ENCODE data around the gene ALK. TPM values are rescaled to one million over a fixed set of nuclear protein-coding genes. Genes with fewer than 3 reads are reported as not detected.
A peak's percentile ranks its signal among the peaks of the same experiment; 100 is the strongest.

ALK gene
- polyA plus RNA-seq, 3 donors, result not detected

- no peak overlapping the region for H3K27ac ChIP-seq (ENCODE audit: low read depth in 1 of 2, low read length in 2 of 2)
- no peak for DNase-seq
- no peak overlapping the region for H3K4me3 Mint-ChIP-seq
- H3K4me2 ChIP-seq (replicated peaks; ENCODE audit: extremely low read depth, low read length, poor library complexity, severe bottlenecking), result no peak overlapping the region
- peaks cover 10 to 19% of the 10 kb centered on the region in 2 donors for H3K4me1 ChIP-seq (ENCODE audit: control insufficient read depth in 1 of 2, insufficient read depth in 2 of 2, low read length in 2 of 2)
- no peak overlapping the region for H3K9ac ChIP-seq (ENCODE audit: insufficient read depth, low read length, poor library complexity, severe bottlenecking)
- H3K27me3 ChIP-seq (ENCODE audit: control insufficient read depth in 2 of 2, insufficient read depth in 2 of 2, low read length in 2 of 2), result no peaks in the 10 kb centered on the region
- peaks cover 0 to 4% (median 0%) of the 10 kb centered on the region in 3 donors for H3K27me3 Mint-ChIP-seq (ENCODE audit: low read depth in 3 of 3)
- intact Hi-C loops (cut with micrococcal nuclease), result no loop called here
- H4K20me1 ChIP-seq (ENCODE audit: insufficient read depth, low read length), result no peaks in the 10 kb centered on the region
- no peaks in the 10 kb centered on the region for H3K36me3 Mint-ChIP-seq
- H3K4me3 ChIP-seq (replicated peaks in 1 of 3; ENCODE audit: low read depth in 2 of 3, low read length in 3 of 3), result no peak overlapping the region
- TF ChIP-seq CTCF (IDR thresholded peaks at IDR 0.05), result no peak
- no peaks in the 10 kb centered on the region for H3K9me3 ChIP-seq (replicated peaks in 1 of 2; ENCODE audit: control insufficient read depth in 1 of 2, insufficient read depth in 1 of 2, low read length in 2 of 2)
- H3K27ac Mint-ChIP-seq, result no peak overlapping the region
- H3K4me1 Mint-ChIP-seq, result peaks cover 16% of the 10 kb centered on the region
- no CpG with 5 or more reads among the region's 5 CpGs for WGBS (ENCODE audit: insufficient coverage)
- no peaks in the 10 kb centered on the region for H3K79me2 ChIP-seq (ENCODE audit: insufficient read depth, low read length)
- peak overlapping the region; percentile 18 for H2AFZ ChIP-seq (ENCODE audit: insufficient read depth, low read depth, low read length, poor library complexity, severe bottlenecking)
- no peaks in the 10 kb centered on the region for H3K9me3 Mint-ChIP-seq
- no peaks in the 10 kb centered on the region for H3K36me3 ChIP-seq (replicated peaks in 1 of 2; ENCODE audit: control insufficient read depth in 1 of 2, insufficient read depth in 2 of 2, low read length in 2 of 2)
Measured at GRCh38 chr2:29450596-29451222, 470.7 kb downstream of the ALK start.

DNA sequence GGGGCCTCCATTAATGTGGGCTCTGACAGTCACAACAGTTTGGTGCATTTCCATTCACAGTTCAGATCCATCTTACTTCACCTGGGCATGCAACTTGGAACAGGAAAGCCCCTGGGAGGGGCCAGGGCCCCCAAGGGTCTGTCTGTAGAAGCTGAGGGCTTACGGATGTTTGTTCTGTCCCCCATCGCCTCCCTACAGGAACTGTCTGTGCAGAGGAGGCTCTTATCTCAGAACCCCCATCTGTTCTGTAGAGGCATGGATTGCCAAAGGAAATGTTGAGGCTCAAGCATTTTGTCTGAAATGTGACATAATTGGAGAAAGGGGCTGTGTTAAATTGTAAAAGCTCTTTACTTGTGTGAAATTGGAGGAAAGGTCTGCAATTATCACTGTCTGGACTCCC is 471.9 kb downstream of the ALK start:
- Histone ChIP-seq H3K4me1 (ENCODE audit: control insufficient read depth in 1 of 2, insufficient read depth in 2 of 2, low read length in 2 of 2) (peaks cover 10 to 15% of the 10 kb centered on the region in 2 donors), H3K79me2 (ENCODE audit: insufficient read depth, low read length) (no peaks in the 10 kb centered on the region), H3K27ac (ENCODE audit: low read depth in 1 of 2, low read length in 2 of 2) (no peak overlapping the region), H3K9ac (ENCODE audit: insufficient read depth, low read length, poor library complexity, severe bottlenecking) (no peak overlapping the region), H3K9me3 (replicated peaks in 1 of 2; ENCODE audit: control insufficient read depth in 1 of 2, insufficient read depth in 1 of 2, low read length in 2 of 2) (no peaks in the 10 kb centered on the region), H2AFZ (ENCODE audit: insufficient read depth, low read depth, low read length, poor library complexity, severe bottlenecking) (no peak overlapping the region), H3K27me3 (ENCODE audit: control insufficient read depth in 2 of 2, insufficient read depth in 2 of 2, low read length in 2 of 2) (no peaks in the 10 kb centered on the region), H3K36me3 (replicated peaks in 1 of 2; ENCODE audit: control insufficient read depth in 1 of 2, insufficient read depth in 2 of 2, low read length in 2 of 2) (no peaks in the 10 kb centered on the region), H3K4me2 (replicated peaks; ENCODE audit: extremely low read depth, low read length, poor library complexity, severe bottlenecking) (no peak overlapping the region), H4K20me1 (ENCODE audit: insufficient read depth, low read length) (no peaks in the 10 kb centered on the region), H3K4me3 (replicated peaks in 1 of 3; ENCODE audit: low read depth in 2 of 3, low read length in 3 of 3) (no peak overlapping the region)
- no peaks in the 10 kb centered on the region for H3K9me3 Mint-ChIP-seq
- intact Hi-C loops (cut with micrococcal nuclease), result no loop called here
- peaks cover 12% of the 10 kb centered on the region for H3K4me1 Mint-ChIP-seq
- peaks cover 0 to 4% (median 0%) of the 10 kb centered on the region in 3 donors for H3K27me3 Mint-ChIP-seq (ENCODE audit: low read depth in 3 of 3)
- DNase-seq, result no peak
- H3K27ac Mint-ChIP-seq, result peak overlapping the region in 1 of 7 donors; percentile 24
- no peaks in the 10 kb centered on the region for H3K36me3 Mint-ChIP-seq
- no peak for TF ChIP-seq CTCF (IDR thresholded peaks at IDR 0.05)
- H3K4me3 Mint-ChIP-seq, result no peak overlapping the region
- WGBS (ENCODE audit: insufficient coverage), result no CpG with 5 or more reads among the region's 2 CpGs

All from CD14-positive monocyte (primary cell).